Endodermal cell (in vitro differentiated cells): ENCODE measurements around the gene BGN. TPM values are rescaled to one million over a fixed set of nuclear protein-coding genes. Genes with fewer than 3 reads are reported as not detected.
A peak's percentile ranks its signal among the peaks of the same experiment; 100 is the strongest.

Source experiments
- DNase-seq: peaks from one replicate; pipeline ENCODE4 v3.0.0-alpha.2; 2017
- H3K27ac ChIP-seq: 2 replicates; pipeline ENCODE4 v1.5.1; 2013; ENCODE audit warnings: mild to moderate bottlenecking, low read depth, low read length, moderate library complexity
- H3K27me3 ChIP-seq: 2 replicates; pipeline ENCODE4 v1.6.1; 2013; ENCODE audit warnings: mild to moderate bottlenecking, low read length, moderate library complexity; ENCODE audit not compliant: insufficient read depth, control insufficient read depth, poor library complexity, severe bottlenecking
- H3K36me3 ChIP-seq: 2 replicates; pipeline ENCODE4 v1.7.0; 2013; ENCODE audit warnings: mild to moderate bottlenecking, low read length, moderate library complexity; ENCODE audit not compliant: control insufficient read depth, insufficient read depth
- H3K4me1 ChIP-seq: one replicate; pipeline ENCODE4 v1.7.0; 2013; ENCODE audit warnings: low read length; ENCODE audit not compliant: control insufficient read depth, insufficient read depth
- H3K4me3 ChIP-seq: 2 replicates; pipeline ENCODE4 v1.5.1; 2013; ENCODE audit warnings: mild to moderate bottlenecking, low read length, moderate library complexity
- H3K9ac ChIP-seq: 2 replicates; pipeline ENCODE4 v1.6.1; 2013; ENCODE audit warnings: mild to moderate bottlenecking, low read length, moderate library complexity; ENCODE audit not compliant: poor library complexity, severe bottlenecking; ENCODE audit errors: extremely low read depth
- H3K9me3 ChIP-seq: 2 replicates; pipeline ENCODE4 v1.6.1; 2013; ENCODE audit warnings: mild to moderate bottlenecking, low read length, moderate library complexity; ENCODE audit not compliant: control insufficient read depth
- H3K27ac Mint-ChIP-seq: 2 replicates; pipeline ENCODE4 v1.8.0; 2020; ENCODE audit warnings: mixed read lengths
- H3K27me3 Mint-ChIP-seq: 2 replicates; pipeline ENCODE4 v1.8.0; 2021; ENCODE audit warnings: mild to moderate bottlenecking, mixed read lengths; ENCODE audit not compliant: insufficient read depth
- H3K36me3 Mint-ChIP-seq: 2 replicates; pipeline ENCODE4 v1.8.0; 2020; ENCODE audit warnings: low read depth, mixed read lengths
- H3K4me1 Mint-ChIP-seq: 2 replicates; pipeline ENCODE4 v1.8.0; 2020; ENCODE audit warnings: mixed read lengths
- H3K4me3 Mint-ChIP-seq: 2 replicates; pipeline ENCODE4 v1.8.0; 2020; ENCODE audit warnings: mild to moderate bottlenecking, moderate library complexity, mixed read lengths
- H3K9me3 Mint-ChIP-seq: 2 replicates; pipeline ENCODE4 v1.8.0; 2020; ENCODE audit warnings: mild to moderate bottlenecking, mixed read lengths
- CTCF ChIP-seq: fragments of 200-600 bp; sonication (generic); conservative IDR thresholded peaks from 2 replicates; pipeline ENCODE4 v1.5.0; 2021; ENCODE audit warnings: antibody characterized with exemption, mild to moderate bottlenecking
- WGBS, 2 experiments: methylation state at CpG; one replicate each; pipeline versions ENCODE4 v1.1.5 to v1.1.7; 2013; ENCODE audit warnings: missing lambda C conversion rate in 2 of 2, mixed read lengths in 1 of 2; ENCODE audit not compliant: insufficient coverage in 1 of 2, insufficient read length in 1 of 2; 5-methylcytosine and 5-hydroxymethylcytosine counted together
- total RNA-seq, 2 donors: library from RNA; stranded (reverse); fragmentation: NEBNext Ultra II Directional in 1 of 2; extraction: Animal tissue kit (Norgen Biotek cat#: 25700) in 1 of 2; gene quantifications; 2 replicates in 1 of 2; 3 replicates in 1 of 2; pipeline ENCODE4 v1.2.1, GENCODE V29; 2021

BGN gene
- total RNA-seq, 2 donors from 2014 or later: 1.2 to 1.6 TPM

GRCh38 chrX:153504445-153505016 is 9.8 kb downstream of the BGN start:
- no peak overlapping the region for H3K9ac ChIP-seq
- no peak overlapping the region for H3K27ac Mint-ChIP-seq
- H3K27me3 Mint-ChIP-seq: no peaks in the 10 kb centered on the region
- peaks cover 49% of the 10 kb centered on the region for H3K9me3 Mint-ChIP-seq
- peaks cover 2% of the 10 kb centered on the region for H3K36me3 Mint-ChIP-seq
- H3K4me3 ChIP-seq: no peak overlapping the region
- no peak for TF ChIP-seq CTCF
- H3K36me3 ChIP-seq: no peaks in the 10 kb centered on the region
- H3K27ac ChIP-seq: no peak overlapping the region
- no peaks in the 10 kb centered on the region for H3K4me1 Mint-ChIP-seq
- no peak overlapping the region for H3K4me3 Mint-ChIP-seq
- no peak for DNase-seq
- H3K9me3 ChIP-seq: no peaks in the 10 kb centered on the region
- no peaks in the 10 kb centered on the region for H3K4me1 ChIP-seq
- no peaks in the 10 kb centered on the region for H3K27me3 ChIP-seq
- WGBS, 2 experiments: 84 to 88% methylated on average over 8 to 26 of the region's 26 CpGs

- Histone ChIP-seq H3K9ac (no peak overlapping the region), H3K4me3 (no peak overlapping the region), H3K4me1 (no peaks in the 10 kb centered on the region), H3K9me3 (no peaks in the 10 kb centered on the region), H3K36me3 (no peaks in the 10 kb centered on the region), H3K27ac (no peak overlapping the region), H3K27me3 (no peaks in the 10 kb centered on the region)
- peaks cover 2% of the 10 kb centered on the region for H3K36me3 Mint-ChIP-seq
- H3K9me3 Mint-ChIP-seq: peaks cover 53% of the 10 kb centered on the region
- no peak for DNase-seq
- 88 to 93% methylated on average over 8 to 18 of the region's 18 CpGs for WGBS, 2 experiments
- TF ChIP-seq CTCF: no peak
- H3K27me3 Mint-ChIP-seq: no peaks in the 10 kb centered on the region
- H3K27ac Mint-ChIP-seq: no peak overlapping the region
- H3K4me1 Mint-ChIP-seq: no peaks in the 10 kb centered on the region
- H3K4me3 Mint-ChIP-seq: no peak overlapping the region
Measured at GRCh38 chrX:153505361-153505760, 10.6 kb downstream of the BGN start.

GRCh38 chrX:153507484-153508178 is 12.9 kb downstream of the BGN start:
- 18 to 83% methylated on average over 1 to 18 of the region's 19 CpGs for WGBS, 2 experiments
- no peak overlapping the region for H3K9ac ChIP-seq

More at GRCh38 chrX:153507484-153508178, 12.9 kb downstream of the BGN start:
- TF ChIP-seq CTCF: peak; percentile 83
- Mint-ChIP-seq H3K9me3 (peaks cover 57% of the 10 kb centered on the region), H3K4me3 (no peak overlapping the region), H3K4me1 (no peaks in the 10 kb centered on the region), H3K36me3 (no peaks in the 10 kb centered on the region), H3K27ac (no peak overlapping the region), H3K27me3 (no peaks in the 10 kb centered on the region)
- no peaks in the 10 kb centered on the region for H3K36me3 ChIP-seq
- no peaks in the 10 kb centered on the region for H3K4me1 ChIP-seq
- no peaks in the 10 kb centered on the region for H3K27me3 ChIP-seq
- no peak overlapping the region for H3K27ac ChIP-seq
- DNase-seq: peak; percentile 94
- H3K9me3 ChIP-seq: no peaks in the 10 kb centered on the region
- H3K4me3 ChIP-seq: no peak overlapping the region
